HL-60/S4 treated with phorbol 12-myristate 13-acetate at 8.2 ng/mL for 4 days and 3 days (cell line): Measurements from ENCODE around the gene PTBP1.
"Not testable (repeated sequence)": the region's sequence is repeated elsewhere in the genome, so short reads cannot be mapped to it uniquely, and the experiment has no call there.

Experiments
- in situ Hi-C: fragments of 300-500 bp; cut with MboI; formaldehyde crosslinking; loops from 2 replicates; pipeline ENCODE4 v1.15.0; 2022; ENCODE audit warnings: low sequenced_read_pairs

Gene PTBP1

DNA sequence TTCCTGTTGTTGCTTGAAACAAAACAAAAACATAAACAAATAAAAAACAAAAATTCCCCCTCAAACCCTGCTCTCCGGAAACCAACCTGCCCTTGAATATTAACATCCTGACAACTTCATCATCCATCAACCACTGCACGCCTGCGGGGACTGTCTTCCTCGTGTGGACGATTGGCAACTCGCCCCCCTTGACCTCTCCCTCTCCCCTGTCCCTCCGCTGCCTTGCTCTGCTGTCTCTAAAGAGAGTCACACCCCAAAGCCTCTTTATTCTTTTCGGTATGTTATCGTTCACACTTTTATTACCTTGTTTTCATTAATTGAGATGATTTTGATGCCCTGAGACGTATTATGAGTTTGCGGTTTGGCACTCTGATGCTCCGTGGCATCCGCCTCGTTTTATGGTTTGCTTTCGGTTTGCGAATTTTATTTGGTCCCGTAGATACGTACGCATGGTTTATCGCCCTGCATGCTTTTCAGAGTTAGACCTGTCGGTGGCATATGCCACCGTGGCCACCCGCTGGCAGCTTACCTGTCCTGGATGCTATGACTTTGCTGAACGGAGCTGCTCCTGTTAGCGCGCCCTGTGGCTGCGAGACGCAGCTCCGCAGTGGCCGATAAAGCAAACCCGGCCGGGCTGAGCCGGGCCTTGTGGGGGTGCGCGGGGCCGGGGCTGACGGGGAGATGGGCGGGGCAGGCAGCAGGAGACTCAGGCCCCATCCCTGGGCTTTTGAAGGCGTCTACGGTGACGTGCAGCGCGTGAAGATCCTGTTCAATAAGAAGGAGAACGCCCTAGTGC is 10.6 kb downstream of the PTBP1 start:
- in situ Hi-C loops, result no loop called here

DNA sequence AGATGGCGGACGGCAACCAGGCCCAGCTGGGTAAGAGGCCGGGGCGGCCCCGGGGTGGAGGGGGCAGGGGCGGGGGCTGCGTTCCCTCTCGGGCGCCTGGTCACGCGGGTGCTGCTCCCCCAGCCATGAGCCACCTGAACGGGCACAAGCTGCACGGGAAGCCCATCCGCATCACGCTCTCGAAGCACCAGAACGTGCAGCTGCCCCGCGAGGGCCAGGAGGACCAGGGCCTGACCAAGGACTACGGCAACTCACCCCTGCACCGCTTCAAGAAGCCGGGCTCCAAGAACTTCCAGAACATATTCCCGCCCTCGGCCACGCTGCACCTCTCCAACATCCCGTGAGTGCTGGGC is 11.1 kb downstream of the PTBP1 start:
- in situ Hi-C loops, result no loop called here

DNA sequence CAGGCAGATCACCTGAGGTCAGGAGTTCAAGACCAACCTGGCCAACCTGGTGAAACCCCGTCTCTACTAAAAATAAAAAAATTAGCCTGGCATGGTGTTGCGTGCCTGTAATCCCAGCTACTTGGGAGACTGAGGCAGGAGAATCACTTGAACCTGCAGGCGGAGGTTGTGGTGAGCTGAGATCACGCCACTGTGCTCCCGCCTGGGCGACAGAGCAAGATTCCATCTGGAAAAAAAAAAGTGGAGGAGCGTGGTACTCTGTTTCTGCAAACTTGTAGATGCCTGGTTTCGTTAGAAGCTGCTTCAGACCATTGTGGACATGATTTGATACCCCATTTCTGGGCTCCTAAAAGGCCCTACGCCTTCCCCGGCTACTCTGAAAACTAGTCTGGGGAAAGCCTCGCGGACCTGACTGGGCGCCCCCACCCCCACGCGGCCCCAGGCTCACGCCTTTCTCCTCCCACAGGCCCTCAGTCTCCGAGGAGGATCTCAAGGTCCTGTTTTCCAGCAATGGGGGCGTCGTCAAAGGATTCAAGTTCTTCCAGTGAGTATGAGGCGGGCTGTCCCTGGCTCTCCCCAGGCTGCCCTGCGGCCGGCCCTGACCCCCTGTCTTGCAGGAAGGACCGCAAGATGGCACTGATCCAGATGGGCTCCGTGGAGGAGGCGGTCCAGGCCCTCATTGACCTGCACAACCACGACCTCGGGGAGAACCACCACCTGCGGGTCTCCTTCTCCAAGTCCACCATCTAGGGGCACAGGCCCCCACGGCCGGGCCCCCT is 13.0 kb downstream of the PTBP1 start:
- in situ Hi-C loops, result no loop called here

DNA sequence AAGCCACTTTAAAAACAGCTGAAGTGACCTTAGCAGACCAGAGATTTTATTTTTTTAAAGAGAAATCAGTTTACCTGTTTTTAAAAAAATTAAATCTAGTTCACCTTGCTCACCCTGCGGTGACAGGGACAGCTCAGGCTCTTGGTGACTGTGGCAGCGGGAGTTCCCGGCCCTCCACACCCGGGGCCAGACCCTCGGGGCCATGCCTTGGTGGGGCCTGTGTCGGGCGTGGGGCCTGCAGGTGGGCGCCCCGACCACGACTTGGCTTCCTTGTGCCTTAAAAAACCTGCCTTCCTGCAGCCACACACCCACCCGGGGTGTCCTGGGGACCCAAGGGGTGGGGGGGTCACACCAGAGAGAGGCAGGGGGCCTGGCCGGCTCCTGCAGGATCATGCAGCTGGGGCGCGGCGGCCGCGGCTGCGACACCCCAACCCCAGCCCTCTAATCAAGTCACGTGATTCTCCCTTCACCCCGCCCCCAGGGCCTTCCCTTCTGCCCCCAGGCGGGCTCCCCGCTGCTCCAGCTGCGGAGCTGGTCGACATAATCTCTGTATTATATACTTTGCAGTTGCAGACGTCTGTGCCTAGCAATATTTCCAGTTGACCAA is 13.7 kb downstream of the PTBP1 start:
- in situ Hi-C loops, result no loop called here

DNA sequence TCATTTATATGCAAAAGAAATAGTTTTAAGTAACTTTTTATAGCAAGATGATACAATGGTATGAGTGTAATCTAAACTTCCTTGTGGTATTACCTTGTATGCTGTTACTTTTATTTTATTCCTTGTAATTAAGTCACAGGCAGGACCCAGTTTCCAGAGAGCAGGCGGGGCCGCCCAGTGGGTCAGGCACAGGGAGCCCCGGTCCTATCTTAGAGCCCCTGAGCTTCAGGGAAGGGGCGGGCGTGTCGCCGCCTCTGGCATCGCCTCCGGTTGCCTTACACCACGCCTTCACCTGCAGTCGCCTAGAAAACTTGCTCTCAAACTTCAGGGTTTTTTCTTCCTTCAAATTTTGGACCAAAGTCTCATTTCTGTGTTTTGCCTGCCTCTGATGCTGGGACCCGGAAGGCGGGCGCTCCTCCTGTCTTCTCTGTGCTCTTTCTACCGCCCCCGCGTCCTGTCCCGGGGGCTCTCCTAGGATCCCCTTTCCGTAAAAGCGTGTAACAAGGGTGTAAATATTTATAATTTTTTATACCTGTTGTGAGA is 14.3 kb downstream of the PTBP1 start:
- in situ Hi-C loops, result no loop called here

DNA sequence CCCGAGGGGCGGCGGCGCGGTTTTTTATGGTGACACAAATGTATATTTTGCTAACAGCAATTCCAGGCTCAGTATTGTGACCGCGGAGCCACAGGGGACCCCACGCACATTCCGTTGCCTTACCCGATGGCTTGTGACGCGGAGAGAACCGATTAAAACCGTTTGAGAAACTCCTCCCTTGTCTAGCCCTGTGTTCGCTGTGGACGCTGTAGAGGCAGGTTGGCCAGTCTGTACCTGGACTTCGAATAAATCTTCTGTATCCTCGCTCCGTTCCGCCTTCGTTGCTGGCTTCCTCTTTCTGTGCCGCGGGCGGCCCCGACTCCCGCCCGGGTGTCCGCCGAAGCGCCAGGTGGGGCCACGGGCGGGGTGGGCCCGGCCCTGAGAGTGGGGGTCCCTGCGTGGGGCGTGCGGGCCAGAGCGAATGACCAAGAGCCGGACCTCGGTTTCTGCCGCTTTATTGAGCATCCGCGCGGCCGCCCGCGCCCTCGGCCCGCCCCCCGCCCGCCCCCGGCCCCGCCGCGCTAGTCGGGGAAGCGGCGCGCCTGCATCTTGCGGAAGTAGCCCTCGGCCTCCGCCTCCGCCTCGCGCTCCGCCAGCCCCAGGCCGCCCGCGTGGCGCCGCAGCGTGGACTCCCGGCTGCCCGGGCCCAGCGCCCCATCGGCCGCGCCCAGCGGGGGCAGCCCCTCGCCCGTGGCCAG is 14.9 kb downstream of the PTBP1 start:
- in situ Hi-C loops, result no loop called here

DNA sequence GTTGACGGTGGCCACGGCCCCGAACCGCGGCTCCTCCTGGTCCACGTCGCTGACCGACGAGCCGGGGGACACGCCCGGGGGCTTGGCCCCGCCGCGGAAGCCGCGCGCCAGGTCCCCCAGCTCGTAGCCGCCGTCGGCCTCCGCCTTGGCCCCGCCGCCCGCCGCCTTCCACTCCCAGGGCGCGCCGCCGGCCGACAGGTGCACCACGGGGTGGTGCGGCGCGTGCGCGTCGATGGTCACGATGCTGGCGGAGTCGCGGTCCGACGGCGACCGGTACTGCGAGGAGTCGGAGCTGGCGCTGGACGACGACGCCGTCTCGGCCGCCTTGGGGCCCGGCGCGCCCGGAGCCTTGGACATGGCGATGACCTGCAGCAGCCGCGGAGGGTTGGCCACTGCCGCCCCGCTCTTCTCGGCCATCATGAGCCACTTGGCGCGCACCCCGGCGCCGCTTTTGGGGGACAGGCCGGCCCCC is 15.5 kb downstream of the PTBP1 start:
- in situ Hi-C loops, result no loop called here

DNA sequence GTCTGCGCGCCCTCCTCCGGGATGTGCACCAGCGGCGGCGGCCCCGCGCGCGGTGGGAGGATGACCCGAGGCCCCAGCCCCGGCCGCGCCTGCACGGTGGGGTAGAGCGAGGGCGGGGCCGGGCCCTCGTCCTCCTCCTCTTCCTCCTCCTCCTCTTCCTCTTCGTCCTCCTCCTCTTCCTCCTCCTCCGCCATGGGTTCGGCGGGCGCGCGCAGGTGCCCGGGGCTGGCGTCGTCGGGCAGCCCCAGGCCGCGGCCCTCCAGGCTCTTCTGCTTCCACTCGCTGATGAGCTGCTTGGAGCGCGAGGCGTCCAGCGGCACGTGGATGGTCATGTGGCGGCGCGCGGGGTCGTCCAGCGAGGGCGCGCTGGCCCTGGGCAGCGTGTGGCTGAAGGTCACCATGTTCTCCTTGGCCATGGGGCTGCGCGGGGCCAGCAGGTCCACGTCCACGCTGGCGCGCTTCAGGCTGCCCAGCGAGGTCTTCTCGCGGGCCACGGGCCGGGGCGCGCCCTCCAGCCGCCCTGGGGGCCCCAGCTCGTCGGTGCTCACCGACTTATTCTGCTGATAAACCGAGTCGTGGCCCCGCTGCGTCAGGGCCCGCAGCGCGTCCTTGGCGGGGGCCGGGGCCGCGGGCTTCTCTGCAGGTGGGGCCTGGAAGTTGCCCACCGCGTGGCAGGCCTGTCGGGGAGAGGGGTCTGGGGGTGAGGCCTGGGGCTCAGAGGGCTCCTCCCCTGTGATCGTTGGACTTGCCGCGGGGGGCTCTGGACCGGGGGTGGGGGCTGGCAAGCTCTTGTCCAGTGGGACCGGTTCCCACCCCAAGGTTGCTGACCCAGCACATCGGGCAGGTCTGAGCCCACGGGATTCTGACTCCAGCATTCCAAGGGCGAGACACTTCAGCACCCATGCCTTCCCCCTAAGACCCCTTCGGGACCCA is 16.2 kb downstream of the PTBP1 start:
- in situ Hi-C loops, result no loop called here

DNA sequence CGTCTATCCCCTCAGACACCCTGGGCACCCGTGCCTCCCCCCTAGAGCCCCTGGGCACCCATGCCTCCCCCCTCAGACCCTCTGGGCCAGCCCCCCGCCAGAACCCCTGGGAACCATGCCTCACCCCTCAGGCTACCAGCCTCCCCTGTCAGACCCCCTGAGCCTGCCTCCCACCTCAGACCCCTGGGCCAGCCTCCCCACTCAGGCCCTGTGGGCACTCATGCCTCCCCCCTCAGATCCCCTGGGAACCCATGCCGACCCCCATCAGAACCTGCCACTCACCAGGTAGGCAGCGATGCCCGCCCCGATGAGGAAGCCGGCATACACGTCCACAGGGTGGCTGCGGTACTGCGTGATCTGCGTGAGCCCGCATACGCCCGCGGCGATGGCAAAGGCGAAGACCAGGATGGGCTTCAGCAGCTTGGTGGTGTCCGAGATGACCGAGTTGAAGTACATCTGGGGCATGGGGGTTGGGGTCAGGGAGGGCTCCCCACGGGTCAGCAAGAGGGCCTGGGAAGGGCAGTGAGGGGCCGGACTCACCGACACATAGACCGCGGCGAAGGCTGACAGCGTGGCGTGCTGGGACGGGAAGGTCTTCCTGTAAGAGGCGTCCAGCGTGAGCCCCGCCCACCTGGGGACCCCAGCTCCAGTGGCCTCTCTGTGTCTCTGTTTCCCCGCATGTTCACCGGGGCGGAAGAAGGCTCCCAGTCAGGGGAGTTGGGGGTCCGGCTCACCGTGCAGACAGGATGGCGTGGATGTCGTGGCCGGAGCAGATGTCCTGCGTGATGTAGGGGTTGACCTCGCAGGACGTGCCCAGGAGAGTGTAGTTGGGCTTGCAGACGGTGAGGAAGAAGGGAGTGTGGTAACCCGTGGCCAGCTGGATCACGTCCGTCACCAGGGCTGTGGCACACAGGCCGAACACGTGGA is 17.2 kb downstream of the PTBP1 start:
- in situ Hi-C loops, result no loop called here

DNA sequence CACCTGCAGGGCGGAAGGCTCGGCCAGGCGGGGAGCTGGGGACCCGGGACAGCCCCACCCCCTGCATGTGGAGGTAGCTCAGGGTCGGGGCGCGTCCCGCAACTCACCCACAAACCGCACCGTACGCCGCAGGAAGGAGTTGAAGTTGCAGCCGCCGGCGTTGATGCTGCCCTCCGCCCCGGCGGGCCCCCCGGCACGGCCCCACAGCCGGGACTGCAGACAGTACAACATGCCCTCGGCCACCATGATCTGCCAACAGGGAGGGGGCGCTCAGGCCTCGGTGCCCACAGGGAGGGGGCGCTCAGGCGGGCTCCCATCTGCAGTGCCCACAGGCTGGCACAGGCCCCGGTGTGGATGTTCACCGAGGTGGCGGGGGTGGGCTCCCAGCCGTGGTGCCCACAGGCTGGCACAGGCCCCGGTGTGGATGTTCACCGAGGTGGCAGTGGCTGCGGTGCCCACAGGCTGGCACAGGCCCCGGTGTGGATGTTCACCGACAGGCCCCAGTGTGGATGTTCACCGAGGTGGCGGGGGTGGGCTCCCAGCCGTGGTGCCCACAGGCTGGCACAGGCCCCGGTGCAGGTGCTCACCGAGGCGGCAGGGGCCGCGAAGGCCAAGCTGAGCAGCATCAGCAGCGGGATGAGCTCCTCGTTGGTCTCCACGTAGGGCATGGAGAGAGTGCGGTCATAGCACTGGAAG is 18.0 kb downstream of the PTBP1 start:
- in situ Hi-C loops, result no loop called here

DNA sequence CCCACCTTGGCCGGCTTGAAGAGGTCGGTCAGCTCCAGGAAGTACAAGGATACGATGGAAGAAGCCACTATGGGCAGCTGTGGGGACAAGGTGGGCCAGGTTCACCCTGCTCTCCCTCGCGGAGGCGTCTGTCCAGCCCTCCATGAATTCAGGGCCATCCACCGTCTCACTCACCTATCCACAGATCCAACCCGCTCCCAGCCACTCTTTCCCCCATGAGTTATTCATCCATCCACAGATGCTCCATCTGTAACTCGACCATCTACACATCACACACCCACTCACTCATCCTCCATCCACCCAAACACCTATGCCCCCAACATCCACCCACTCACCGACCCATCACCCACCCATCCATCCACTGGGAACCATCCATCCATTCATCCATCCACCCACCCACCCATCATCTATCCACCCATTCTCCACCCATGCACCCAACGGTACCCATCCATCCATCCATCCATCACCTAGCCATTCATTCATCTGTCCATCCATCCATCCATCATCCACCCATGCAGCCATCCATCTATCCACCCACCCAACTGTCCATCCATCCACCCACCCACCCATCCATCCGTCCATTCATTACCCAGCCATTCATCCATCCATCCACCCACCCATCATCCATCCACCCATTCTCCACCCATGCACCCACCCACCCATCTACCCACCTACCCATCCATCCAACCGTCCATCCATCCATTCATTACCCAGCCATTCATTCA is 18.7 kb downstream of the PTBP1 start:
- in situ Hi-C loops, result no loop called here

DNA sequence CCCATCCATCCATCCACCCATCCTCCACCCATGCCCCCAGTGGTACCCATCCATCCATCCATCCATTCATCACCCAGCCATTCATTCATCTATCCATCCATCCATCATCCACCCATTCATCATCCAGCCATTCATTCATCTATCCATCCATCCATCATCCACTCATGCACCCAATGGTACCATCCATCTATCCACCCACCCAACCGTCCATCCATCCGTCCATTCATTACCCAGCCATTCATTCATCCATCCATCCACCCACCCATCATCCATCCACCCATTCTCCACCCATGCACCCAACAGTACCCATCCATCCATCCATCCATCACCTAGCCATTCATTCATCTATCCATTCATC is 19.2 kb downstream of the PTBP1 start:
- in situ Hi-C loops, result no loop called here

DNA sequence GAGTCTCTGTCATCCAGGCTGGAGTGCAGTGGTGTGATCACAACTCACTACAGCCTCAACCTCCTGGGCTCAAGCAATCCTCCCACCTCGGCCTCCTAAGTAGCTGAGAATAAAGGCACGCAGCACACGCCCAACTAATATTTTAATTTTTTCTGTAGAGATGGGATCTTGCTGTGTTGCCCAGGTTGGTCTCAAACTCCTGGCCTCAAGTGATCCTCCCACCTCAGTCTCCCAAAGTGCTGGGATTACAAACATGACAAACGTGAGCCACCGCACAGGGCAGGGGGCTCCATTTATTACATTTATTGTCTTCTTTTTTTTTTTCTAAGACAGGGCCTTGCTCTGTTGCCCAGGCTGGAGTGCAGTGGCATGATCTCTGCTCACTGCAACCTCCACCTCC is 23.0 kb downstream of the PTBP1 start:
- in situ Hi-C loops, result not testable (repeated sequence)

DNA sequence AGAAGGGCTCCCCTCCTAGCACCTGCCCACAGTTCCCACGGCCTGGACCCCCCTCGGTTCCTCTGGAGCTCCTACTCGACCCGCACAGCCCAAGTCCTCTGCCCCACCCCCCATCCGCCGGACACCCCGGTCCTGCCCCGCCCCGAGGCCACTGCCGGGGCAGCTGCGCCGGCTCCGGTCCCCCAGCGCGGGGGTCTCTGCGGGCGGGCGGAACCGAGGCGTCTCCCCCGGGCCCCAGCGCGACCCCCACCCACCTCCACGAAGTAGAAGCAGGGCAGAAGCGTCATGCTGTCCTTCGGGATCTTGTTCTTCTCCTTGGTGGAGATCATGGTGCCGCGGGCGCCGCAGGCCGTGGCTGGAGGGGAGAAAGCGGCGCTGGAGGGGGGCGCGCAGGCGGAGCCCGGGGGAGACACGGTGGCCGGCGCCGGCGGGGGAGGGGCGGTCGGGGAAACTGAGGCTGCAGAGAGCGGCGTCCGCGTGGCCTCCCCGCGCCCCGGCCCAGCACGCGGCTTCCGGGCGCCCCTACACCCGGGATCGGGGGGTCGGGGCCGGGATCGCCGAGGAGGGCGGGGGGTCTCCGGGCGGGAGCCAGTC is 24.1 kb downstream of the PTBP1 start:
- in situ Hi-C loops, result no loop called here

DNA sequence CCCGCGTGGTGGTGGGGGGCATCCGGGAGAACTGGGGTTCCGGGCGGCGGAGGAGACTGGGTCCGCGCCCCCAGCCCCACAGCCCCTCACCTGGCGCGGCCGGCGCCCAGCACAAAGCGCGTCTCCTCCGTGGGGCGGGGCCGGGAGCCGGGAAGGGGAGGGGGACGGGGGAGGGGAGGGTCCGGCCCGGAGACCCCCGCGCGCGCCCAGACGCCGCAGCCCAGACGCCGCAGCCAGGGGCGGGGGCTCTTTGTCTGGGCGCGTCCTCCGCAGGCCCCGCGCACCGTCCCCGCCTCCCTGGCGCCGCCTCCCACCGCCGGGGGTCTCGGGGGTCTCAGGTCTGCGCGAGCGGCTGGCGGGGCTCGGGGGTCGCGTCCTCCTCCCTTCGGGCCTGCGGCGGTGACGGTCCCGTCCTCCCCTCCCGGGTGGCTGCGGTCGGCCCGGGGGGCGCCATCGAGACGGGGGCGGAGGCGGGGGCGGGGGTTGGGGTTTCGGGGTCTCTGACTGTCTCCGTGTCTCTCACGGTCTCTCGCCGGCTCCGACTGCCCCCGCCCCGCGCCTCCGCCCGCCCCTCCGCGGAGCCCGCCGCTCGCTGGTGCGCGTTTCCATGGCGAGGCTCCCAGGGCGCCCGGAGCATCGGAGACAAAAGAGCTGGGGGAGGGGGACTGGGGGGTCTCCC is 24.7 kb downstream of the PTBP1 start, which contains the start of gene PLPPR3:
TSS of gene PLPPR3 (minus strand) at position 131 of the 679 bp plus-strand sequence. CDS start 396 bp downstream, outside the sequence.
- in situ Hi-C loops, result no loop called here

DNA sequence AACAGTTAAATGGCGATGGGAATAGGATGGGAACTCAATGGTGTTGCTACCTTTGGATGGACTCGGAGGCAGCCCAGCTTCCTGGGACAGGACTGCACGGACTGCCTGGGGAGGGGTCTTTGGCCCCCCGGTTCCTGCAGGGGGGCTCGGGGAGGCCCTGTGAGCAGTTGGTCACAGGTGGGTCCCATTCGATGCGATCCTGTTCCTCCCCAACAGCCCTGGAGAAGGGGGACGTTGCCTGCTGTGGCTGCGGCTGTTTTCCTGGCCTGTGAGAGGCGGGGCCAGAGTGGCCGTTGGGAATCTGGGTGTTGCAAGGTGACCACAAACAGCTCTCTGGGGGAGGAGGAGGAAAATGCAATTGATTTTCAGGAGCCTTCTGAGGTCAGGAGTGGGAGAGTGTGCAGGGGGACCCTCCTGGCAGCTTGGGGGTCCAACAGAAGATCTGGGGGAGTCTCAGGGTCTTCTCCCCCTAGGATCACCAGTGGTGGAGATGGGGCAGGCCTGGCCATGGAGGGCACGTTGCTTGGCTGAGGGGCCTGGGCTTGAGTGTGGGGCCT is 26.4 kb downstream of the PTBP1 start:
- in situ Hi-C loops, result no loop called here
